Stomach (tissue), 9 donors: Measurements from ENCODE around the gene SEZ6L. TPM values are rescaled to one million over a fixed set of nuclear protein-coding genes. Genes with fewer than 3 reads are reported as not detected.
A peak's percentile ranks its signal among the peaks of the same experiment; 100 is the strongest.

Experiments used
- DNase-seq, 2 donors: peaks; one replicate each; pipeline versions ENCODE4 v3.0.0 to v3.0.0-alpha.2; 2013 to 2019
- H3K27ac ChIP-seq, 5 donors: fragments of 200-600 bp in 4 of 5; sonication (generic) in 4 of 5; one replicate each; pipeline ENCODE4 v1.5.1; 2013 to 2019; ENCODE audit warnings: mild to moderate bottlenecking in 1 of 5, moderate library complexity in 1 of 5
- H3K27me3 ChIP-seq, 3 donors: fragments of 200-600 bp; sonication (generic); one replicate each; pipeline ENCODE4 v1.5.1; 2017 to 2019; ENCODE audit warnings: mixed run types in 1 of 3
- H3K36me3 ChIP-seq, 4 donors: fragments of 200-600 bp; sonication (generic); 1 replicate in 3 of 4; 2 replicates in 1 of 4; pipeline ENCODE4 v1.5.1; 2016 to 2019
- H3K4me1 ChIP-seq, 4 donors: fragments of 200-600 bp; sonication (generic); one replicate each; pipeline ENCODE4 v1.5.1; 2016 to 2019
- H3K4me3 ChIP-seq, 4 donors: fragments of 200-600 bp; sonication (generic) in 3 of 4; one replicate each; pipeline ENCODE4 v1.5.1; 2016 to 2019; ENCODE audit warnings: mild to moderate bottlenecking in 1 of 4
- H3K9me3 ChIP-seq, 4 donors: fragments of 200-600 bp; sonication (generic); one replicate each; pipeline ENCODE4 v1.5.1; 2016 to 2019
- EP300 ChIP-seq: sonication (generic); formaldehyde crosslinking; IDR thresholded peaks from one replicate; pipeline ENCODE4 v1.6.1; 2017; ENCODE audit warnings: antibody characterized with exemption
- POLR2A ChIP-seq, 4 donors: fragments of 450-650 bp; IDR thresholded peaks; one replicate each; pipeline ENCODE4 v1.6.1; 2016; ENCODE audit warnings: antibody characterized with exemption in 4 of 4, control low read depth in 2 of 4, mild to moderate bottlenecking in 1 of 4, moderate library complexity in 1 of 4
- POLR2AphosphoS5 ChIP-seq, 3 donors: sonication (generic); formaldehyde crosslinking; IDR thresholded peaks; one replicate each; pipeline ENCODE4 v1.6.1; 2016; ENCODE audit warnings: antibody characterized with exemption in 3 of 3
- WGBS, 5 donors: extraction: QIAGEN DNeasy Blood & Tissue Kit in 3 of 5; methylation state at CpG; one replicate each; pipeline versions ENCODE4 v1.1.5 to v1.1.7; 2013 to 2018; 5-methylcytosine and 5-hydroxymethylcytosine counted together
- intact Hi-C: fragments of 100-400 bp; cut with DNase I; formaldehyde crosslinking; loops from one replicate; pipeline ENCODE4 v1.15.1; 2023; ENCODE audit warnings: low total_unique reads
- polyA plus RNA-seq, 3 donors: library from polyadenylated mRNA; stranded (reverse); fragments of 200-250 nt; gene quantifications; one replicate each; pipeline ENCODE4 v1.2.3, GENCODE V29; 2013
- total RNA-seq, 5 donors: library from RNA; depleted of rRNA; stranded (reverse); fragments of >200 nt; gene quantifications; one replicate each; pipeline versions ENCODE4 v1.1.0 to v1.2.3, GENCODE V29; 2014 to 2016
- TF ChIP-seq, protein P1 (sequence below), 7 experiments: fragments of 450-650 bp in 4 of 7; fragments of 200-600 bp in 3 of 7; sonication (generic) in 3 of 7; IDR thresholded peaks; one replicate each; pipeline ENCODE4 v1.5.1; 2016 to 2019; ENCODE audit warnings: antibody characterized with exemption in 7 of 7, control low read depth in 2 of 7, mild to moderate bottlenecking in 1 of 7
- donor health status: healthy with polysubstance abuse.
- donor health status: Bipolar disorder and iron deficiency.
- donor health status: healthy.

SEZ6L gene
- total and polyA plus RNA-seq, 8 donors: 0.03 to 1.1 (median 0.06) TPM; not detected in 5

DNA sequence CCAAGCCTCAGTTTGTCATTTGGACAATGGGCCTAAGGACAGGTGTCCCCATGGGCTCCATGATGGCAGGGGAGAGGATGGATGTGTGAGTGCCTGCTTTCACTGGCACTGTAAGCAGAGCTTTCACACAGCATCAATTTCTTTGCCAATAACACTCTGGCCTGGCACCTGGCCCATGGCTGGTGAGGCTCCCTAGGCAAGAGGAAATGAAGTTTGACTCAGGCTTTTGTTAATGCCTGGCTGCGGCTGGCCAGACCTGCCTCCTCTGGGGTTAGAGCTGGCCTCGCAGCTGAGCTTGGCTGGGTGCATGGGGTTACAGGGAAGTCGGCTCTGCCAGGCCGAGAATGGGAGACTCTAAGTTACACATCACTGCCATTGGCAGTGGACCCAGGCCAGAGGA is 30.0 kb upstream of the SEZ6L start:
- no peaks in the 10 kb centered on the region for H3K4me1 ChIP-seq
- H3K36me3 ChIP-seq: no peaks in the 10 kb centered on the region
- no peak overlapping the region for H3K4me3 ChIP-seq
- H3K27ac ChIP-seq: no peak overlapping the region
- no peaks in the 10 kb centered on the region for H3K9me3 ChIP-seq
- TF ChIP-seq, protein P1, sequence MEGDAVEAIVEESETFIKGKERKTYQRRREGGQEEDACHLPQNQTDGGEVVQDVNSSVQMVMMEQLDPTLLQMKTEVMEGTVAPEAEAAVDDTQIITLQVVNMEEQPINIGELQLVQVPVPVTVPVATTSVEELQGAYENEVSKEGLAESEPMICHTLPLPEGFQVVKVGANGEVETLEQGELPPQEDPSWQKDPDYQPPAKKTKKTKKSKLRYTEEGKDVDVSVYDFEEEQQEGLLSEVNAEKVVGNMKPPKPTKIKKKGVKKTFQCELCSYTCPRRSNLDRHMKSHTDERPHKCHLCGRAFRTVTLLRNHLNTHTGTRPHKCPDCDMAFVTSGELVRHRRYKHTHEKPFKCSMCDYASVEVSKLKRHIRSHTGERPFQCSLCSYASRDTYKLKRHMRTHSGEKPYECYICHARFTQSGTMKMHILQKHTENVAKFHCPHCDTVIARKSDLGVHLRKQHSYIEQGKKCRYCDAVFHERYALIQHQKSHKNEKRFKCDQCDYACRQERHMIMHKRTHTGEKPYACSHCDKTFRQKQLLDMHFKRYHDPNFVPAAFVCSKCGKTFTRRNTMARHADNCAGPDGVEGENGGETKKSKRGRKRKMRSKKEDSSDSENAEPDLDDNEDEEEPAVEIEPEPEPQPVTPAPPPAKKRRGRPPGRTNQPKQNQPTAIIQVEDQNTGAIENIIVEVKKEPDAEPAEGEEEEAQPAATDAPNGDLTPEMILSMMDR (IDR thresholded peaks at IDR 0.05): no peak
- TF ChIP-seq POLR2AphosphoS5 (IDR thresholded peaks at IDR 0.05) (no peak), EP300 (no peak), POLR2A (IDR thresholded peaks at IDR 0.05) (no peak)
- intact Hi-C loops: no loop called here
- peaks cover 0 to 47% (median 8%) of the 10 kb centered on the region in 3 donors for H3K27me3 ChIP-seq
- DNase-seq: peak in 1 of 2 donors; percentile 38
- 53 to 76% (median 60%) methylated on average over 3 to 4 of the region's 4 CpGs for WGBS, 5 donors

DNA sequence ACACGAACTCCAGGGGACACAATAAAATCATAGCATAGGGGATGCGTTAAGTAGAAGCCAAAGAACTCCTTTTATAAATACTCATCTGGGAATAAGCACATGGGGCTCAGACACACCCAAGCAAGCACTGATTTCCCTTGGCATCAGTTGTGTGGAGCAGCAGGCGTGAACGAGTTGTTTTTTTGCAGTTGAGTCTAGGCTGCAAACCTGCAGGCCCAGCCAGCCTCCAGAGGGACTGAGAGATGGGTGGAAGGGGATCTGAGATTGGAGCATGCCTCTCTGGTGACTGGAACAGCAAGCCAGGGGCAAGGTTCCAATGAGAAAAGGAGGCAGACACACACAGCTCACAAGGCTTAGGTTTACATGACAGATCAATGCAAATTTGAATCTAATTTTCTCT is 27.4 kb upstream of the SEZ6L start:
- Histone ChIP-seq H3K4me1 (no peaks in the 10 kb centered on the region), H3K27ac (no peak overlapping the region), H3K27me3 (peaks cover 0 to 38% (median 8%) of the 10 kb centered on the region in 3 donors), H3K4me3 (no peak overlapping the region), H3K9me3 (no peaks in the 10 kb centered on the region), H3K36me3 (no peaks in the 10 kb centered on the region)
- 68 to 87% (median 77%) methylated on average over 4 of the region's 4 CpGs for WGBS, 5 donors
- no peak for DNase-seq
- no peak for TF ChIP-seq EP300
- no peak for TF ChIP-seq POLR2A (IDR thresholded peaks at IDR 0.05)
- TF ChIP-seq, protein P1 (IDR thresholded peaks at IDR 0.05): no peak
- no peak for TF ChIP-seq POLR2AphosphoS5 (IDR thresholded peaks at IDR 0.05)
- intact Hi-C loops: no loop called here

DNA sequence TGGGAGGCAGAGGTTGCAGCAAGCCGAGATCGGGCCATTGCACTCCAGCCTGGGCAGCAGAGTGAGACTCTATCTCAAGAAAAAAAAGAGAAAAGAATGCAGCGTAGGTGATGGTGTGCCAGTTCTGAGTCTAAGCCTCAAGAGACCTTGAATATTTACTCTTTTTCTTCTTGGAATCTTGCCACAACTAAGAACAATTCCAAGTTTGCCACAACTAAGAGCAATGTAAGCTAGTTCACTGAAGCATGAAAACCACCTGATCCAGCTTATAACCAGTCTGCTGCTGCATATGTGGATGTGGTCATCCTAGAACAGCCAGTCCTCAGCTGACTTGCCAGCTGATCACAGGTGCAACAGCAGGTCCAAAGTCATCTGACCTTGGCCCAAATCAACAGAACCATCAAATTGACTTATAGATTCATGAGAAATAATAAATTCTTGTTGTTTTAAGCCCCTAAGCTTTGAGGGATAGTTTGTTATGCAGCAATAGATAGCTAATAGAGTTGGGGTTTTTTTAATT is 25.4 kb upstream of the SEZ6L start:
- Histone ChIP-seq H3K4me3 (no peak overlapping the region), H3K27ac (no peak overlapping the region), H3K36me3 (no peaks in the 10 kb centered on the region), H3K9me3 (no peaks in the 10 kb centered on the region), H3K27me3 (peaks cover 0 to 36% (median 8%) of the 10 kb centered on the region in 3 donors), H3K4me1 (no peaks in the 10 kb centered on the region)
- DNase-seq: no peak
- WGBS, 5 donors: 73 to 83% (median 78%) methylated on average over 3 of the region's 3 CpGs
- intact Hi-C loops: no loop called here
- TF ChIP-seq, protein P1 (IDR thresholded peaks at IDR 0.05): no peak
- TF ChIP-seq POLR2A (IDR thresholded peaks at IDR 0.05) (no peak), POLR2AphosphoS5 (IDR thresholded peaks at IDR 0.05) (no peak), EP300 (no peak)

DNA sequence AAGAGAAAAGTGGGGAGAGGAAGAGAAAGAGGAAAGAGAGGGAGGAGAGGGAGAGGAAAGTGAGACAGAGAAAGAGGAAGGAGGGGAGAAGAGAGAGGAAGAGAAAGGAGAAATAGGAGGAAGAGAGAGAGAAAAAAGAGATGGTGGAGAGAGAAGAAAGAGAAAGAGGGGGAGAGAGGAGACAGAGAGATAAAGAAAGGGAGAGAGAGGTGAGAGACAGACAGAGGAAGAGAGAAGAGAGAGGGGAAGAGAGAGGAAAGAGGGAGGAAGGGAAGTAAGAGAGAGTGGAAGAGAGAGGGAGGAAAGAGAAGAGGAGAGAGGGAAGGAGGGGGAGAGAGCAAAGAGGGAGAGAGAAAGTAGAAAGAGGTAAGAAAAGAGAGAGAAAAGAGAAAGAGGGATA is 9.4 kb upstream of the SEZ6L start:
- no peaks in the 10 kb centered on the region for H3K36me3 ChIP-seq
- no peak for DNase-seq
- no peak overlapping the region for H3K4me3 ChIP-seq
- TF ChIP-seq, protein P1 (IDR thresholded peaks at IDR 0.05): no peak
- TF ChIP-seq POLR2A (IDR thresholded peaks at IDR 0.05): no peak
- no peaks in the 10 kb centered on the region for H3K4me1 ChIP-seq
- H3K27me3 ChIP-seq: peaks cover 0 to 56% (median 0%) of the 10 kb centered on the region in 3 donors
- H3K9me3 ChIP-seq: peaks cover 0 to 11% (median 7%) of the 10 kb centered on the region in 4 donors
- H3K27ac ChIP-seq: no peak overlapping the region
- intact Hi-C loops: no loop called here
